NCI-H1694 (cell line): ENCODE measurements around the gene RTKN.
"Not testable (repeated sequence)": the region's sequence is repeated elsewhere in the genome, so short reads cannot be mapped to it uniquely, and the experiment has no call there.

ENCODE experiments used
- DNase-seq: peaks from one replicate; lab custom pipeline; 2025; lab: John Stamatoyannopoulos, UW

The RTKN gene

GRCh38 chr2:74441690-74442482, at the start of gene RTKN:
TSS of gene RTKN (minus strand) at chr2:74441937. CDS start at chr2:74441816, 121 bp downstream.
- DNase-seq, result no peak

- DNase-seq, result no peak
Measured at GRCh38 chr2:74489906-74490305, 48.2 kb upstream of the RTKN start.

GRCh38 chr2:74488643-74489481, 47.1 kb upstream of the RTKN start:
- no peak for DNase-seq

- DNase-seq, result no peak
Measured at GRCh38 chr2:74486141-74486540, 44.4 kb upstream of the RTKN start.

GRCh38 chr2:74483675-74484164, 42.0 kb upstream of the RTKN start:
- DNase-seq, result not testable (repeated sequence)

GRCh38 chr2:74482801-74483674, 41.3 kb upstream of the RTKN start, which contains the start of the genes CCDC142 and TTC31:
TSS of gene CCDC142 (minus strand) at chr2:74482998. CDS start at chr2:74482837, 161 bp downstream.
TSS of gene TTC31 (plus strand) at chr2:74483081. CDS start at chr2:74483096, 15 bp downstream.
- DNase-seq, result peak; percentile 96

GRCh38 chr2:74481961-74482800, 40.4 kb upstream of the RTKN start:
- no peak for DNase-seq

- DNase-seq, result no peak
Measured at GRCh38 chr2:74481431-74481830, 39.7 kb upstream of the RTKN start.

GRCh38 chr2:74474899-74475298, 33.2 kb upstream of the RTKN start:
- DNase-seq, result no peak

- no peak for DNase-seq
Measured at GRCh38 chr2:74474481-74474880, 32.7 kb upstream of the RTKN start.

GRCh38 chr2:74472945-74473258, 31.2 kb upstream of the RTKN start:
- DNase-seq, result no peak

GRCh38 chr2:74472086-74472944, 30.6 kb upstream of the RTKN start, which contains the start of gene MRPL53:
TSS of gene MRPL53 (minus strand) at chr2:74472680. CDS start at chr2:74472660, 20 bp downstream.
- peak; percentile 93 for DNase-seq

GRCh38 chr2:74471332-74472065, 29.8 kb upstream of the RTKN start:
- DNase-seq, result no peak

GRCh38 chr2:74470742-74471141, 29.0 kb upstream of the RTKN start:
- not testable (repeated sequence) for DNase-seq

GRCh38 chr2:74464406-74464805, 22.7 kb upstream of the RTKN start:
- DNase-seq, result no peak

- no peak for DNase-seq
Measured at GRCh38 chr2:74462786-74463105, 21.0 kb upstream of the RTKN start.

- DNase-seq, result no peak
Measured at GRCh38 chr2:74462054-74462785, 20.5 kb upstream of the RTKN start.

GRCh38 chr2:74461187-74462053, 19.7 kb upstream of the RTKN start:
- no peak for DNase-seq
